Coronary artery (tissue), 2 donors: ENCODE results near the gene TOR4A.
A peak's percentile ranks its signal among the peaks of the same experiment; 100 is the strongest.
"Not testable (repeated sequence)": the region's sequence is repeated elsewhere in the genome, so short reads cannot be mapped to it uniquely, and the experiment has no call there.

ENCODE experiments used
- DNase-seq: peaks from one replicate; pipeline ENCODE4 v3.0.0-alpha.2; 2017; ENCODE audit warnings: low spot score
- H3K27ac ChIP-seq, 2 donors: fragments of 200-600 bp; sonication (generic); one replicate each; pipeline ENCODE4 v1.5.1; 2016 to 2019
- H3K4me3 ChIP-seq: fragments of 200-600 bp; sonication (generic); 2 replicates; pipeline ENCODE4 v1.5.1; 2016; ENCODE audit warnings: mild to moderate bottlenecking, moderate library complexity
- CTCF ChIP-seq: fragments of 200-600 bp; sonication (generic); IDR thresholded peaks from one replicate; pipeline ENCODE4 v1.5.1; 2019; ENCODE audit warnings: antibody characterized with exemption

TOR4A gene

DNA sequence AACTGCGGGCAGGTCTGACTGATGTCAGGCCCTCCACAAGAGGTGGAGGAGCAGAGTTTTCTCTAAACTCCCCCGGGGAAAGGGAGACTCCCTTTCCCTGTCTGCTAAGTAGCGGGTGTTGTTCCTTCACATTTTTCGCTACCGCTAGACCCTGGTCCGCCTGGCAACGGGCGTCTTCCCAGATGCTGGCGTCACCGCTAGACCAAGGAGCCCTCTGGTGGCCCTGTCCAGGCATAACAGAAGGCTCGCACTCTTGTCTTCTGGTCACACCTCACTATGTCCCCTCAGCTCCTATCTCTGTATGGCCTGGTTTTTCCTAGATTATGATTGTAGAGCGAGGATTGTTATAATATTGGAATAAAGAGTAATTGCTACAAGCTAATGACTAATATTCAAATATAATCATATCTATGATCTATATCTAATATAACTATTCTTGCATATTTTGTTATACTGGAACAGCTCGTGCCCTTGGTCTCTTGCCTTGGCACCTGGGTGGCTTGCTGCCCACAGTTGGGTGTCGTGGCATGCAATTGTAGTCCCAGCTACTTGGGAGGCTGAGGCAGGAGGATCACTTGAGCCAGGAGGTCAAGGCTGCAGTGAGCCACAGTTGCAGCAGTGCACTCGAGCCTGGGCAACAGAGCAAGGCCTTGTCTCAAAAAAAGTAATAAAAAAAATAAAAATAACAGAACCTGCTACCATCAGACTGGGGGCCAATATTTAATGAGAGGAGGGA is 15.2 kb upstream of the TOR4A start:
- not testable (repeated sequence) for H3K4me3 ChIP-seq, H3K27ac ChIP-seq, DNase-seq
- peak; percentile 20 for TF ChIP-seq CTCF

- Histone ChIP-seq H3K27ac (no peak overlapping the region), H3K4me3 (no peak overlapping the region)
- DNase-seq = no peak
- TF ChIP-seq CTCF = no peak
Observed at GRCh38 chr9:137262909-137263285, 14.6 kb upstream of the TOR4A start.

DNA sequence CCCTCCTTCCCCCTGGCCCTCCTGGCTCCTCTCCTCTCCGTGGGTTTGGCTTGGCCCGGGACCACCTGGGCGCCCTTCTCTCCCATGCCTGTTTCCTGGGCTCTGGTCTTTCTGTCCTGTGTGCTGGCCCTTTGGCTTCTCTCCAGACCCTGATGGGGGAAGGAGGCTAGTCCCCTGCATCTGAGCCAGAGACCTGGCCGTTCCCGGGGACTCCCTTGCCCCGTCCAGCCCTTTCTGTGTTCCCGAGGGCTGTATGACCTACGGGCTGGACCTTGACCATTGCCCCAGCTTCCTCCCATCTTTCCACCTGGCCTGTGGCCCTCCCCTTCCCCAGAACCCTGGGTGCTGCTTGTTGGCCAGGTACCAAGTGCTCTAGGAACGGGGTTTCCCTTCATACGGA is 14.0 kb upstream of the TOR4A start:
- Histone ChIP-seq H3K4me3 (no peak overlapping the region), H3K27ac (no peak overlapping the region)
- TF ChIP-seq CTCF = no peak
- DNase-seq = no peak

- H3K27ac ChIP-seq = no peak overlapping the region
- no peak for TF ChIP-seq CTCF
- no peak overlapping the region for H3K4me3 ChIP-seq
- DNase-seq = no peak
Observed at GRCh38 chr9:137264067-137264466, 13.5 kb upstream of the TOR4A start.

DNA sequence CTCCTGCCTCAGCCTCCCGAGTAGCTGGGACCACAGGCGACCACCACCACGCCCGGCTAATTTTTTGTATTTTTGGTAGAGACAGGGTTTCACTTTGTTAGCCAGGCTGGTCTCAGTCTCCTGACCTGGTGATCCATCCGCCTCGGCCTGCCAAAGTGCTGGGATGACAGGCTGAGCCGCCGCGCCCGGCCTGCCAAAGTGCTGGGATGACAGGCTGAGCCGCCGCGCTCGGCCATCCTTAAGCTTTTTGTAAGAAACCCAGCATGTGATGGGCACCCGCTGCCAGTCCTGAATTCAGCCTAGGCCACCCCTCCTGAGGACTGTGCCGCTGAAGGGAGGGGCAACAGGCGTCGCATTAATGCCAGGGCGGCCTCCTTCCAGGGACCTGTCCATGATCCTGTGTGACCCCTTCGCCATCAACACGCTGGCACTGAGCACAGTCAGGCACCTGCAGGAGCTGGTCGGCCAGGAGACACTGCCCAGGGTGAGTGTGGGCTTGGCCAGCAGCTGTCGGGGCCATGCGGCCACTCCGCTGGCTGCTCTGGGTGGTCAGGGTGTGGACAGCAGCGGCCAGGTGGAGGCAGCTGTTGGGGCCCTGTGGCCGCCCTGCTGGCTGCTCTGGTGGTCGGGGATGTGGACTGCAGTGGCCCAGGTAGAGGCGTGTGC is 11.9 kb upstream of the TOR4A start:
- no peak for TF ChIP-seq CTCF
- no peak overlapping the region for H3K27ac ChIP-seq
- no peak for DNase-seq
- no peak overlapping the region for H3K4me3 ChIP-seq

DNA sequence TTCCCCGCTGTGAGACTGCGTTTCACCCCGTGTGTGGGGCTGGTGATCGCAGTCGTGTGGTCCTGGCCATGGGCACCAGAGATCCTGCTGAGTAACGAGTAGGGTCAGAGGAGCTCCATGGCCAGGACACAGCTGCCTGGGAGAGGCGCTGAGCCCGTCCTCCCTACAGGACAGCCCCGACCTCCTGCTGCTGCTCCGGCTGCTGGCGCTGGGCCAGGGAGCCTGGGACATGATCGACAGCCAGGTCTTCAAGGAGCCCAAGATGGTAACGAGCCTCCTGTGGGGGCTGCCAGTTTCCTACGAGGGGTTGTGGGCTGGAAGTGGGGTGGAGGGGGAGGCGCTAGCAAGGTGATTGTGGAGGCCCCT is 11.4 kb upstream of the TOR4A start:
- TF ChIP-seq CTCF = no peak
- Histone ChIP-seq H3K4me3 (no peak overlapping the region), H3K27ac (no peak overlapping the region)
- no peak for DNase-seq
